ENCODE results near the gene ZNF319. TPM values are rescaled to one million over a fixed set of nuclear protein-coding genes. Genes with fewer than 3 reads are reported as not detected.

The ZNF319 gene
- polyA plus RNA-seq, 1 experiment, result 4.7 TPM

DNA sequence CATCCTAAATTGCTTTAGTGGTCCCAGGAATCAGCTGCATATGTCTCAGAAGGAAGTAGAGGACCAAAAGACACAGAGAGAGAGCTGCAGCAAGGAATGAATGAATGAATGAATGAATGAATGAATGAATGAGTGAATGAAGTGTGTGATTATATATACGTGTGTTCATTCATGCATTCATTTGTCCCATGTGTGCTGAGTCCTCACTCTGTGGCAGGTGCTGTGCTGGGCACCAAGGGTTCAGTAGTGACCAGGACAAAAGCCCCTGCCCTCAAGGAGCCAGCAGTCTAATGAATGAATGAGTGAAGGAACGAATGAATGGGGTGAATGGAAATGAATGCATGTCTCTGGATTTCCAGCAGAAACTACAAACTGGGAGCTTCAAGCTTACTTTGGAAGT is 38.9 kb downstream of the ZNF319 start:
- no peak for DNase-seq (ENCODE audit: low read depth, low spot score)
- Histone ChIP-seq H3K9me3 (ENCODE audit: control insufficient read depth, insufficient read depth, low read length) (no peaks in the 10 kb centered on the region; the same call in 1 of the 2 replicates), H3K27ac (ENCODE audit: low read depth, low read length) (no peak overlapping the region), H3K27me3 (ENCODE audit: control insufficient read depth, insufficient read depth, low read length) (peaks cover 16% of the 10 kb centered on the region), H3K4me3 (ENCODE audit: low read depth, low read length) (no peak overlapping the region)
- CTCF ChIA-PET, result no interaction called here
- TF ChIP-seq, protein P1, sequence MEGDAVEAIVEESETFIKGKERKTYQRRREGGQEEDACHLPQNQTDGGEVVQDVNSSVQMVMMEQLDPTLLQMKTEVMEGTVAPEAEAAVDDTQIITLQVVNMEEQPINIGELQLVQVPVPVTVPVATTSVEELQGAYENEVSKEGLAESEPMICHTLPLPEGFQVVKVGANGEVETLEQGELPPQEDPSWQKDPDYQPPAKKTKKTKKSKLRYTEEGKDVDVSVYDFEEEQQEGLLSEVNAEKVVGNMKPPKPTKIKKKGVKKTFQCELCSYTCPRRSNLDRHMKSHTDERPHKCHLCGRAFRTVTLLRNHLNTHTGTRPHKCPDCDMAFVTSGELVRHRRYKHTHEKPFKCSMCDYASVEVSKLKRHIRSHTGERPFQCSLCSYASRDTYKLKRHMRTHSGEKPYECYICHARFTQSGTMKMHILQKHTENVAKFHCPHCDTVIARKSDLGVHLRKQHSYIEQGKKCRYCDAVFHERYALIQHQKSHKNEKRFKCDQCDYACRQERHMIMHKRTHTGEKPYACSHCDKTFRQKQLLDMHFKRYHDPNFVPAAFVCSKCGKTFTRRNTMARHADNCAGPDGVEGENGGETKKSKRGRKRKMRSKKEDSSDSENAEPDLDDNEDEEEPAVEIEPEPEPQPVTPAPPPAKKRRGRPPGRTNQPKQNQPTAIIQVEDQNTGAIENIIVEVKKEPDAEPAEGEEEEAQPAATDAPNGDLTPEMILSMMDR (IDR thresholded peaks at IDR 0.05; ENCODE audit: low read depth, low read length), result no peak
- POLR2A ChIA-PET, result no interaction called here

DNA sequence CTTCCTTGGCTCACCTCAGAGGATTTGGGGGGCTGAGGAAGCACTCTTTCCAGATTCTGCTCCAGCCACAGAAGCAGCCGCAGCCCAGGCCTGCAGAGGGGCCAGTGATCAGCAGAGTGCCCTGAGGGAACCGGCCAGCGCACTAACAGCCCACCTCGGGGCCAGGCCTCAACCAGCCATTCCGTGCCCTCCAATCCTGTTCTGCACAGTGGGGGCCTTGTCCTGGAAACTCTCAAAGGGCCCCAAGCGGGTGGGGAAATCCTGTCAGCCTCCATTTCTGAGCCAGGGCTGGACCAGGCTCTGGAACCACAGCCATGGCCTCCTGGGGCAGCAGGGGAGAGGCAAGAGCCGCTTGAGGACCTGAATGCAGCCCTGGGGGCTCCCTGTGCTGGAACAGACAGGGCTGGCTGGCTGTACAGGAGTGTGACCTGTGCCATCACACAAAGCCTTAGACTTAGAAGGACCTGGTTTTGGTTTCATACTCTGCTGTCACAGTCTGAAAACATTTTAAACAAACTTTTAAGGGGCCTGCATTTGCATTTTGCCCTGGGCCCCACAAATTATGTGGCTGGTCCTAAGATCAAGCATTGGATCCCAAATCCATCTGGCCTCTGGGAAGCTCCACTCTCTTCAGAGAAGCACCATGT is 39.5 kb downstream of the ZNF319 start:
- CTCF ChIA-PET, result no interaction called here
- DNase-seq (ENCODE audit: low read depth, low spot score), result no peak
- Histone ChIP-seq H3K9me3 (ENCODE audit: control insufficient read depth, insufficient read depth, low read length) (no peaks in the 10 kb centered on the region; the same call in 1 of the 2 replicates), H3K27ac (ENCODE audit: low read depth, low read length) (no peak overlapping the region), H3K27me3 (ENCODE audit: control insufficient read depth, insufficient read depth, low read length) (peaks cover 18% of the 10 kb centered on the region), H3K4me3 (ENCODE audit: low read depth, low read length) (no peak overlapping the region)
- TF ChIP-seq, protein P1 (IDR thresholded peaks at IDR 0.05; ENCODE audit: low read depth, low read length), result no peak
- POLR2A ChIA-PET, result no interaction called here

DNA sequence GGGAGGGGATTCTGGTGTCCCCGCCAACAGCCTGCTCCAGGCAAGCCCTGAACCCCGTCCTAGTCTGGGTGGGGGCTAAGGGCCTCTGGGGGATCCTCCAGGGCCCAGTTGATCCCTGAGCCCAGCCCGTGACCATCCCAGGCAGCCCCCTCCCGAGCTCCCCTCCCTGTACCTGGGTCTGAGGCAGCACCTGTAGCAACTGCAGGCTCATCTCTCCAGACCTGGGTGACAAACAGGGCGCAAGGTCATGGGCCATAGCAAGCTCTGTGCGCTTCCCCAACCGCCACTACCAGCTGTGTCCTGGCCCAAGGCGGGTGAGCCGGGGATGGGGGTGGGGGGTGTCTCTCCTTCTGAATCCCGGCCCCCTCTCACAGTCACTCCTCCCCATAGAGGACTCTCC is 40.2 kb downstream of the ZNF319 start:
- Histone ChIP-seq H3K27ac (ENCODE audit: low read depth, low read length) (no peak overlapping the region), H3K9me3 (ENCODE audit: control insufficient read depth, insufficient read depth, low read length) (no peaks in the 10 kb centered on the region; the same call in 1 of the 2 replicates), H3K27me3 (ENCODE audit: control insufficient read depth, insufficient read depth, low read length) (peaks cover 19% of the 10 kb centered on the region), H3K4me3 (ENCODE audit: low read depth, low read length) (no peak overlapping the region)
- ChIA-PET POLR2A (no interaction called here), CTCF (no interaction called here)
- TF ChIP-seq, protein P1 (IDR thresholded peaks at IDR 0.05; ENCODE audit: low read depth, low read length), result no peak
- no peak for DNase-seq (ENCODE audit: low read depth, low spot score)

DNA sequence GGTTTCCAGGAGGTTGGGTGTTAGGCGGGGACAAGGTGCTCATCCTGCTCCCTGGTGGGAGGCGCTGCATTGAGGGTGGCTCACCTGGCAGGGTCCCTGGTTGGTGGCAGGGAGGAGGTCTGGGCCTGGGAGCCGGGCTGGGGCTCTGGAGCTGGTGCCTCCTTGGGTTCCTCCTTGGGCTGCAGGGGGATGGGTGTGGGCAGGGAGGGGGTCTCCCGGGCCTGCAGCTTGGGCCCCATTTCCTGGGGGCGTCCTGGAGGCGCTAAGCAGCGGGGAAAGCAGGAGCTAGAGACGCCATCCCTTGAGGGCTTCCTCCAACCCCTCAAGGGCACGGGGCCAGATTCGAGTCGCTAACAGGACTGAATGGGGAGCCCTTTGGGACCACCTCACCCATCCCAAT is 40.7 kb downstream of the ZNF319 start:
- Histone ChIP-seq H3K9me3 (ENCODE audit: control insufficient read depth, insufficient read depth, low read length) (no peaks in the 10 kb centered on the region; the same call in 1 of the 2 replicates), H3K27ac (ENCODE audit: low read depth, low read length) (no peak overlapping the region), H3K27me3 (ENCODE audit: control insufficient read depth, insufficient read depth, low read length) (peaks cover 19% of the 10 kb centered on the region), H3K4me3 (ENCODE audit: low read depth, low read length) (no peak overlapping the region)
- CTCF ChIA-PET, result no interaction called here
- POLR2A ChIA-PET, result no interaction called here
- DNase-seq (ENCODE audit: low read depth, low spot score), result no peak
- TF ChIP-seq, protein P1 (IDR thresholded peaks at IDR 0.05; ENCODE audit: low read depth, low read length), result no peak

DNA sequence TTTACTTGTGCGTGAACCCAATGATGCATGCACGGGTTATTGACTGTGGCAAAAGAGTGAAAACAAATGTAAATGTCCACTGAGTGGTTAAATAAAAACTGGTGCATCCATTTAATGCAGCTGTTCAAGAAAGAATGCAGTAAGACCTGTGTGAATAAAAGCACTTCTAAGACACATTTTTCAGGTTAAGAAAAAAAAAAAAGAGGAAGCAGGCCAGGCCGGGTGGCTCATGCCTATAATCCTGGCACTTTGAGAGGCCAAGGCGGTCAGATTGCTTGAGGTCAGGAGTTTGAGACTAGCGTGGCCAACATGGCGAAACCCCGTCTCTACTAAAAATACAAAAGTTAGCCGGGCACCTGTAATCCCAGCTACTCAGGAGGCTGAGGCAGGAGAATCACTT is 41.4 kb downstream of the ZNF319 start:
- Histone ChIP-seq H3K9me3 (ENCODE audit: control insufficient read depth, insufficient read depth, low read length) (no peaks in the 10 kb centered on the region; the same call in 1 of the 2 replicates), H3K27me3 (ENCODE audit: control insufficient read depth, insufficient read depth, low read length) (peaks cover 22% of the 10 kb centered on the region), H3K4me3 (ENCODE audit: low read depth, low read length) (no peak overlapping the region), H3K27ac (ENCODE audit: low read depth, low read length) (no peak overlapping the region)
- DNase-seq (ENCODE audit: low read depth, low spot score), result no peak
- TF ChIP-seq, protein P1 (IDR thresholded peaks at IDR 0.05; ENCODE audit: low read depth, low read length), result no peak
- ChIA-PET POLR2A (no interaction called here), CTCF (no interaction called here)
